Suprapubic skin (tissue), 4 donors: ENCODE results near the gene TECTA. TPM values are rescaled to one million over a fixed set of nuclear protein-coding genes. Genes with fewer than 3 reads are reported as not detected.

ENCODE experiments used
- DNase-seq, 2 donors: peaks; one replicate each; pipeline ENCODE4 v3.0.0-alpha.2; 2019; ENCODE audit warnings: low spot score in 2 of 2
- H3K27ac ChIP-seq: fragments of 200-600 bp; sonication (generic); one replicate; pipeline ENCODE4 v1.5.1; 2019
- H3K27me3 ChIP-seq: fragments of 200-600 bp; sonication (generic); one replicate; pipeline ENCODE4 v1.5.1; 2019
- H3K36me3 ChIP-seq: fragments of 200-600 bp; sonication (generic); one replicate; pipeline ENCODE4 v1.5.1; 2019
- H3K4me1 ChIP-seq: fragments of 200-600 bp; sonication (generic); one replicate; pipeline ENCODE4 v1.5.1; 2019
- H3K4me3 ChIP-seq: fragments of 200-600 bp; sonication (generic); one replicate; pipeline ENCODE4 v1.5.1; 2019; ENCODE audit warnings: mild to moderate bottlenecking
- H3K9me3 ChIP-seq: fragments of 200-600 bp; sonication (generic); one replicate; pipeline ENCODE4 v1.5.1; 2019
- EP300 ChIP-seq: sonication (generic); formaldehyde crosslinking; IDR thresholded peaks from one replicate; pipeline ENCODE4 v1.6.1; 2017; ENCODE audit warnings: antibody characterized with exemption
- POLR2A ChIP-seq, 2 donors: fragments of 450-650 bp; IDR thresholded peaks; one replicate each; pipeline ENCODE4 v1.6.1; 2017; ENCODE audit warnings: antibody characterized with exemption in 2 of 2, mild to moderate bottlenecking in 2 of 2, moderate library complexity in 2 of 2
- POLR2AphosphoS5 ChIP-seq, 3 donors: sonication (generic); formaldehyde crosslinking; IDR thresholded peaks; one replicate each; pipeline ENCODE4 v1.6.1; 2017; ENCODE audit warnings: antibody characterized with exemption in 3 of 3
- WGBS: methylation state at CpG from one replicate; pipeline ENCODE4 v1.1.5; 2018; 5-methylcytosine and 5-hydroxymethylcytosine counted together
- total RNA-seq, 4 donors: library from RNA; depleted of rRNA; stranded (reverse); fragments of >200 nt; gene quantifications; one replicate each; pipeline ENCODE4 v1.1.0, GENCODE V29; 2016
- TF ChIP-seq, protein P1 (sequence below), 2 donors: fragments of 200-600 bp in 1 of 2; fragments of 450-650 bp in 1 of 2; sonication (generic) in 1 of 2; IDR thresholded peaks; one replicate each; pipeline ENCODE4 v1.5.1; 2016 to 2019; ENCODE audit warnings: antibody characterized with exemption in 2 of 2, mild to moderate bottlenecking in 1 of 2, moderate library complexity in 1 of 2

Gene TECTA
- total RNA-seq, 4 donors from 2014 or later = 0.19 to 1.4 (median 0.62) TPM

DNA sequence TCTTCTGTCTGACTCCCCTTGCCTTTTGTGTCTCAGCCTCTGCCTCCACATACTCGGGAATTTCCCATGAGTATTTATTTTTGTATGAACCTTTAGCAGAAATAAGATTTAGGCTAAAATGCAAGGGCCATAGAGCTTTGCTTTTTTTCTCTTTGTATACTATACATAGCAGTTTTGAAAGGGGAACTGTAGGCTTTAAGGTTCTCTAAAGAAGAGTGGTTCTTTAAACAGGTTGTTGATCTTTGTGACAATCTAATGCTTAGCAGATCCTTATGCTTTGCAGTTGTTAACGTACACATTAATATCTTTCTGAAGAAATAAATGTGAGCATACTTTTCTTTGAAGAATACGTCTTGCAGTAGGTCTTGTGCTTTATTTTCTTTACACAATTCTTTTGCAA, 42.1 kb upstream of the TECTA start:
- Histone ChIP-seq H3K4me3 (no peak overlapping the region), H3K9me3 (no peaks in the 10 kb centered on the region), H3K27ac (no peak overlapping the region), H3K27me3 (no peaks in the 10 kb centered on the region), H3K36me3 (peaks cover 55% of the 10 kb centered on the region), H3K4me1 (no peaks in the 10 kb centered on the region)
- TF ChIP-seq, protein P1, sequence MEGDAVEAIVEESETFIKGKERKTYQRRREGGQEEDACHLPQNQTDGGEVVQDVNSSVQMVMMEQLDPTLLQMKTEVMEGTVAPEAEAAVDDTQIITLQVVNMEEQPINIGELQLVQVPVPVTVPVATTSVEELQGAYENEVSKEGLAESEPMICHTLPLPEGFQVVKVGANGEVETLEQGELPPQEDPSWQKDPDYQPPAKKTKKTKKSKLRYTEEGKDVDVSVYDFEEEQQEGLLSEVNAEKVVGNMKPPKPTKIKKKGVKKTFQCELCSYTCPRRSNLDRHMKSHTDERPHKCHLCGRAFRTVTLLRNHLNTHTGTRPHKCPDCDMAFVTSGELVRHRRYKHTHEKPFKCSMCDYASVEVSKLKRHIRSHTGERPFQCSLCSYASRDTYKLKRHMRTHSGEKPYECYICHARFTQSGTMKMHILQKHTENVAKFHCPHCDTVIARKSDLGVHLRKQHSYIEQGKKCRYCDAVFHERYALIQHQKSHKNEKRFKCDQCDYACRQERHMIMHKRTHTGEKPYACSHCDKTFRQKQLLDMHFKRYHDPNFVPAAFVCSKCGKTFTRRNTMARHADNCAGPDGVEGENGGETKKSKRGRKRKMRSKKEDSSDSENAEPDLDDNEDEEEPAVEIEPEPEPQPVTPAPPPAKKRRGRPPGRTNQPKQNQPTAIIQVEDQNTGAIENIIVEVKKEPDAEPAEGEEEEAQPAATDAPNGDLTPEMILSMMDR (IDR thresholded peaks at IDR 0.05) = no peak
- TF ChIP-seq POLR2AphosphoS5 (IDR thresholded peaks at IDR 0.05) (no peak), POLR2A (IDR thresholded peaks at IDR 0.05) (no peak), EP300 (no peak)
- 96% methylated on average over 3 of the region's 3 CpGs for WGBS
- DNase-seq = no peak

- DNase-seq = no peak
- TF ChIP-seq POLR2AphosphoS5 (IDR thresholded peaks at IDR 0.05) (no peak), POLR2A (IDR thresholded peaks at IDR 0.05) (no peak), EP300 (no peak)
- TF ChIP-seq, protein P1 (IDR thresholded peaks at IDR 0.05) = no peak
- Histone ChIP-seq H3K9me3 (no peaks in the 10 kb centered on the region), H3K36me3 (peaks cover 48% of the 10 kb centered on the region), H3K4me3 (no peak overlapping the region), H3K4me1 (no peaks in the 10 kb centered on the region), H3K27ac (no peak overlapping the region), H3K27me3 (no peaks in the 10 kb centered on the region)
- WGBS = 90% methylated on average over 3 of the region's 3 CpGs
These were observed 41.4 kb upstream of the TECTA start for GRCh38 chr11:121059605-121060004.

- Histone ChIP-seq H3K27ac (no peak overlapping the region), H3K4me3 (no peak overlapping the region), H3K4me1 (no peaks in the 10 kb centered on the region), H3K9me3 (no peaks in the 10 kb centered on the region), H3K27me3 (no peaks in the 10 kb centered on the region), H3K36me3 (peaks cover 35% of the 10 kb centered on the region)
- DNase-seq = no peak
- TF ChIP-seq POLR2A (IDR thresholded peaks at IDR 0.05) (no peak), POLR2AphosphoS5 (IDR thresholded peaks at IDR 0.05) (no peak), EP300 (no peak)
- TF ChIP-seq, protein P1 (IDR thresholded peaks at IDR 0.05) = no peak
- WGBS = 91% methylated on average over 2 of the region's 2 CpGs
These were observed 37.3 kb upstream of the TECTA start for GRCh38 chr11:121063728-121064127.

DNA sequence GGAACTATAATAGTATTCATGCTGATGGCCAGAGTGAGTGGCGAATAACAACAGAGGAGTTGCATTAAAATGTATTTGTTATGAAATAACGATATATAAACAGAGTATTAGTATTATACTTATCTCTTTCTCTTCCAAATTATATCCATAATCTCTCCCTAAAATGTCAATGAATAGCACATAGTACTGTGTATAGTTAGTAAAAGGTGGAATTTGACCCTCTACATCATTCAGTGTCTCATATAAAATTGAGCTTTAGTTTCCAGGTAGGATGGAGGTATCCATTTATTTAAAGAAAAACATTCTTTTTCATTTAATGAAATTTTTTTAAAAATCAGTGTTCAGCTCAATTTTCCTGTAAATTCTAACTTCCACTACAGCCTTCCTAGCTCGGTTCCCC, 34.4 kb upstream of the TECTA start:
- Histone ChIP-seq H3K36me3 (peaks cover 34% of the 10 kb centered on the region), H3K27ac (no peak overlapping the region), H3K9me3 (no peaks in the 10 kb centered on the region), H3K27me3 (no peaks in the 10 kb centered on the region), H3K4me3 (no peak overlapping the region), H3K4me1 (no peaks in the 10 kb centered on the region)
- no peak for DNase-seq
- WGBS = 97% methylated on average over 3 of the region's 3 CpGs
- TF ChIP-seq, protein P1 (IDR thresholded peaks at IDR 0.05) = no peak
- TF ChIP-seq EP300 (no peak), POLR2A (IDR thresholded peaks at IDR 0.05) (no peak), POLR2AphosphoS5 (IDR thresholded peaks at IDR 0.05) (no peak)

DNA sequence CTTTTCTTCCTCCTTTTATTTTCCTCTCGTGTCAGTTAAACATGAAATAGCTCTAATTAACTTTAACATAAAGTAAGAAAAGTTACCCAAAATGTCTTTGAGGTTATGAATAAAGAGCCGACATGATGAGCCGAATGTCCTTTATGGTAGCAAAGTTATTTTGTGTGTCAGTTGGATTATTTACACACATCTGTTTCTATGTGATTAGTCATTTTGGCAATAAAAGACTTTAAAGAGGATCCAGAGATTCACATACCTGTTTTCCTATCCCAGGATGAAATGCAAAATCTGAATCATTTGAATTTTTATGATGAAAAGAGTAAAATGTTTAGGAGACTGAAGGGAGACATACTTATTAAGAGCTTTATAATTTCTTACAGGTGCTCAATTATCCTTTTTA, 34.0 kb upstream of the TECTA start:
- Histone ChIP-seq H3K27ac (no peak overlapping the region), H3K36me3 (peaks cover 30% of the 10 kb centered on the region), H3K27me3 (no peaks in the 10 kb centered on the region), H3K4me3 (no peak overlapping the region), H3K9me3 (no peaks in the 10 kb centered on the region), H3K4me1 (no peaks in the 10 kb centered on the region)
- DNase-seq = no peak
- WGBS = 91% methylated on average over 3 of the region's 3 CpGs
- TF ChIP-seq, protein P1 (IDR thresholded peaks at IDR 0.05) = no peak
- TF ChIP-seq POLR2A (IDR thresholded peaks at IDR 0.05) = no peak
- TF ChIP-seq POLR2AphosphoS5 (IDR thresholded peaks at IDR 0.05) = no peak
- TF ChIP-seq EP300 = no peak
